Fibroblast of lung (primary cell): ENCODE measurements around the gene NECTIN2. TPM values are rescaled to one million over a fixed set of nuclear protein-coding genes. Genes with fewer than 3 reads are reported as not detected.

Experiments
- DNase-seq, 2 donors: peaks; one replicate each; pipeline versions ENCODE4 v3.0.0 to v3.0.0-alpha.2; 2010; ENCODE audit warnings: low read depth in 2 of 2
- H2AFZ ChIP-seq: 2 replicates; pipeline ENCODE4 v1.5.1; 2012; ENCODE audit warnings: low read length, control low read depth, inconsistent platforms
- H3K27ac ChIP-seq: 2 replicates; pipeline ENCODE4 v1.5.1; 2011; ENCODE audit warnings: low read length, control low read depth; ENCODE audit not compliant: insufficient read depth
- H3K27me3 ChIP-seq: 2 replicates; pipeline ENCODE4 v1.5.1; 2011; ENCODE audit warnings: mild to moderate bottlenecking, low read length; ENCODE audit not compliant: control insufficient read depth, insufficient read depth
- H3K36me3 ChIP-seq: 2 replicates; pipeline ENCODE4 v1.5.1; 2011; ENCODE audit warnings: low read length; ENCODE audit not compliant: control insufficient read depth, insufficient read depth
- H3K4me1 ChIP-seq: 2 replicates; pipeline ENCODE4 v1.5.1; 2011; ENCODE audit warnings: low read length; ENCODE audit not compliant: control insufficient read depth, insufficient read depth; ENCODE audit errors: extremely low read depth
- H3K4me2 ChIP-seq: 2 replicates; pipeline ENCODE4 v1.5.1; 2011; ENCODE audit warnings: low read length, control low read depth; ENCODE audit not compliant: insufficient read depth; ENCODE audit errors: extremely low read depth
- H3K4me3 ChIP-seq, 4 experiments: fragments of 200-600 bp in 1 of 4; sonication (generic) in 1 of 4; replicated peaks in 1 of 4; 2 replicates each; pipeline ENCODE4 v1.5.1; 2011 to 2016; ENCODE audit warnings: low read length in 4 of 4, low read depth in 3 of 4, mild to moderate bottlenecking in 3 of 4, control low read depth in 2 of 4, inconsistent platforms in 1 of 4, mixed read lengths in 1 of 4; ENCODE audit not compliant: insufficient read depth in 1 of 4; ENCODE audit errors: control extremely low read depth in 1 of 4
- H3K79me2 ChIP-seq: 2 replicates; pipeline ENCODE4 v1.5.1; 2012; ENCODE audit warnings: mild to moderate bottlenecking, low read length, inconsistent platforms; ENCODE audit not compliant: control insufficient read depth, insufficient read depth
- H3K9ac ChIP-seq: 2 replicates; pipeline ENCODE4 v1.5.1; 2011; ENCODE audit warnings: mild to moderate bottlenecking, low read length, control low read depth; ENCODE audit not compliant: insufficient read depth
- H3K9me3 ChIP-seq: 2 replicates; pipeline ENCODE4 v1.5.1; 2012; ENCODE audit warnings: low read depth, low read length; ENCODE audit not compliant: control insufficient read depth, insufficient read depth
- H4K20me1 ChIP-seq: 2 replicates; pipeline ENCODE4 v1.5.1; 2011; ENCODE audit warnings: low read length; ENCODE audit not compliant: control insufficient read depth, insufficient read depth; ENCODE audit errors: extremely low read depth
- CTCF ChIP-seq, 2 donors: IDR thresholded peaks in 1 of 2; conservative IDR thresholded peaks in 1 of 2; 1 replicate in 1 of 2; 2 replicates in 1 of 2; pipeline ENCODE4 v1.5.1; 2011 to 2012; ENCODE audit warnings: low read length in 2 of 2, control low read depth in 1 of 2, inconsistent platforms in 1 of 2, low read depth in 1 of 2, mild to moderate bottlenecking in 1 of 2
- EZH2 ChIP-seq: IDR thresholded peaks from 2 replicates; pipeline ENCODE4 v1.5.1; 2012; ENCODE audit warnings: low read length, control low read depth, mild to moderate bottlenecking; ENCODE audit errors: missing control alignments
- polyA plus RNA-seq, 2 donors: library from polyadenylated mRNA; depleted of rRNA in 1 of 2; stranded (reverse) in 1 of 2; unstranded in 1 of 2; fragments of >200 nt; gene quantifications; 2 replicates each; pipeline ENCODE4 v1.2.1, GENCODE V29; 2011 to 2012; ENCODE audit warnings: missing spikeins in 1 of 2
- total RNA-seq: library from RNA; depleted of rRNA; stranded (reverse); fragments of >200 nt; gene quantifications from 2 replicates; pipeline ENCODE4 v1.2.1, GENCODE V29; 2014

Gene NECTIN2
- total and polyA plus RNA-seq, 2 donors (not counting 1 experiment from before 2014, with no cell fraction given), result 70.7 to 77.4 TPM

- no peak overlapping the region for H2AFZ ChIP-seq
- no peak overlapping the region for H3K9ac ChIP-seq
- TF ChIP-seq EZH2 (no peak), CTCF (conservative IDR thresholded peaks at IDR 0.05 in 1 of 2, IDR thresholded peaks at IDR 0.05 in 1 of 2; ENCODE audit: low read depth in 1 of 2, low read length in 2 of 2) (no peak)
- H3K27ac ChIP-seq, result no peak overlapping the region
- H3K36me3 ChIP-seq, result no peaks in the 10 kb centered on the region
- H4K20me1 ChIP-seq, result no peaks in the 10 kb centered on the region
- DNase-seq, result no peak
- H3K4me2 ChIP-seq, result no peak overlapping the region
- H3K4me3 ChIP-seq, result no peak overlapping the region
- no peaks in the 10 kb centered on the region for H3K4me1 ChIP-seq
- no peaks in the 10 kb centered on the region for H3K79me2 ChIP-seq
- no peaks in the 10 kb centered on the region for H3K9me3 ChIP-seq
- peaks cover 8% of the 10 kb centered on the region for H3K27me3 ChIP-seq
Observed at GRCh38 chr19:44822177-44822576, 23.9 kb upstream of the NECTIN2 start.

- Histone ChIP-seq H3K4me1 (no peaks in the 10 kb centered on the region), H3K4me2 (no peak overlapping the region), H3K27me3 (peaks cover 10% of the 10 kb centered on the region), H3K9me3 (no peaks in the 10 kb centered on the region), H3K36me3 (no peaks in the 10 kb centered on the region), H3K27ac (no peak overlapping the region), H2AFZ (no peak overlapping the region), H3K4me3 (no peak overlapping the region), H3K9ac (no peak overlapping the region), H3K79me2 (no peaks in the 10 kb centered on the region), H4K20me1 (no peaks in the 10 kb centered on the region)
- no peak for DNase-seq
- no peak for TF ChIP-seq CTCF (conservative IDR thresholded peaks at IDR 0.05 in 1 of 2, IDR thresholded peaks at IDR 0.05 in 1 of 2; ENCODE audit: low read depth in 1 of 2, low read length in 2 of 2)
- no peak for TF ChIP-seq EZH2
Observed at GRCh38 chr19:44822670-44823372, 23.3 kb upstream of the NECTIN2 start.

GRCh38 chr19:44823373-44823698 is 22.8 kb upstream of the NECTIN2 start:
- Histone ChIP-seq H3K4me2 (no peak overlapping the region), H3K36me3 (no peaks in the 10 kb centered on the region), H3K27ac (no peak overlapping the region), H2AFZ (no peak overlapping the region), H3K9ac (no peak overlapping the region), H3K79me2 (no peaks in the 10 kb centered on the region), H4K20me1 (no peaks in the 10 kb centered on the region), H3K4me3 (no peak overlapping the region), H3K4me1 (no peaks in the 10 kb centered on the region), H3K27me3 (peaks cover 10% of the 10 kb centered on the region), H3K9me3 (no peaks in the 10 kb centered on the region)
- no peak for DNase-seq
- TF ChIP-seq EZH2 (no peak), CTCF (conservative IDR thresholded peaks at IDR 0.05 in 1 of 2, IDR thresholded peaks at IDR 0.05 in 1 of 2; ENCODE audit: low read depth in 1 of 2, low read length in 2 of 2) (no peak)
